T47D (cell line): ENCODE results near the gene POC1A.
A peak's percentile ranks its signal among the peaks of the same experiment; 100 is the strongest.
"Not testable (repeated sequence)": the region's sequence is repeated elsewhere in the genome, so short reads cannot be mapped to it uniquely, and the experiment has no call there.

Experiments
- DNase-seq, 2 experiments: peaks; one replicate each; pipeline versions ENCODE4 v3.0.0 to v3.0.0-alpha.2; 2011 to 2012; ENCODE audit warnings: low read depth in 1 of 2, low spot score in 1 of 2
- JUND ChIP-seq: IDR thresholded peaks from 2 replicates; pipeline ENCODE4 v1.6.1; 2012; ENCODE audit warnings: low read depth
- in situ Hi-C: cut with HindIII; loops from 2 replicates; pipeline ENCODE4 v1.10.0; 2016; ENCODE audit warnings: low sequenced_read_pairs, low pct_unique_long_range_greater_than_20kb

The POC1A gene

GRCh38 chr3:52193065-52193464 lies 38.8 kb upstream of the POC1A start:
- no peak for TF ChIP-seq JUND
- in situ Hi-C loops: no loop called here
- DNase-seq: no peak

DNA sequence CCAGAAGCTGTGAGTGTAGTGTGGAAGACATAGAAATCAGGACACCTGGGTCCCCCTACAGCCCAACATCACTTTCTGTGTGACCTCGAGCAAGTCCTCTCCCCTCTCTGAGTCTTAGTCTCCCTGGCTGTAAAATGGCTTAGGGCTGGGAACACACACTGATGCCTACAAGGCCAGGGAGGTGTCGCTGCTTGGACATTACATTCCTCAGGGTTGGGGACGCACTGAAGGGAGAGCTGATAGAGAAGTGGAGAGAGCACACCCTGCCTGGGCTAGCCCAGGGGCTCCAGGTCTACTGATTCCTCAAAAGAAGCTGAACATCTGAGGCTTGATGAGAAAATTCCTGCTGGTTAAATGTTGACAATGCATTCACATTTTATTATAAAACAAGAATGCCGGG lies 37.4 kb upstream of the POC1A start:
- DNase-seq: no peak
- in situ Hi-C loops: no loop called here
- TF ChIP-seq JUND: no peak

- in situ Hi-C loops: no loop called here
Observed at GRCh38 chr3:52190294-52191074, 36.3 kb upstream of the POC1A start.

DNA sequence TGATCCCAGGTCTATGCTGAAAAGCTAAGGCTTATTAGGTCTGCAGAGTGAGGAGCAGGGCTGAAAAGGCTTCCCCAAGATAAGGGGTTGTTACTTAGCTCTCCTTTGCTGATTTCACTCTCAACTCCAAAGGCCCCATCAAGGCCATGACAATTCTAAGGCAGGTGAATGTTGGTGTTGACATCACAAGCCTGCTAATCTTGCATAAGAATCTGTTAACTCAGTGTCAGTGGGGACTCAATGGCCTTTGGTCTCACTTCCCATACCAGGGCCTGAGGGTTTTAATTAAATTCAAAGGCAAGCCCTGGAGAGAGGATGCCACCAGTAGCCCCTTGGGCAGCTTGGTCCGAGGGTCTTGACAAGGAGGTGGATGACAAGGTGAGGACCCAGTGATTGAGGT lies 34.3 kb upstream of the POC1A start:
- TF ChIP-seq JUND: no peak
- in situ Hi-C loops: no loop called here
- DNase-seq: no peak

More at GRCh38 chr3:52190294-52191074, 36.3 kb upstream of the POC1A start:
- no peak for DNase-seq
- no peak for TF ChIP-seq JUND

DNA sequence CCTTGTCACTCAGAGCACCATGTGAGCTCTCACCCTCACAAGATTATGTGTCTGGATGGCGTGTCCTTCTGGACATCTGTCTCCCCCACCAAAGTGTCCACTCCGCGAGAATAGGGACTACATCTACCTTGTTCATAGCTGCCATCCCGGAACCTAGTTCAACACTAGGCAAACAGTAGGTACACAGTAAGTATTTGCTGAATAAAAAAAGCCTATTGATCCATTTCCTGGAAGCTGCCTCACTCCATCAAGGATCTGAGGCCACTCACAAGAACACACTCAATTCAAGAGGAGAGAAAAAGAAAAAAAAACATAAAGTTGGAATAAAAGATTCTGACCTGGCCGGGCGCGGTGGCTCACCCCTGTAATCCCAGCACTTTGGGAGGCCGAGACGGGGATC lies 32.5 kb upstream of the POC1A start:
- in situ Hi-C loops: no loop called here
- TF ChIP-seq JUND: no peak
- no peak for DNase-seq

DNA sequence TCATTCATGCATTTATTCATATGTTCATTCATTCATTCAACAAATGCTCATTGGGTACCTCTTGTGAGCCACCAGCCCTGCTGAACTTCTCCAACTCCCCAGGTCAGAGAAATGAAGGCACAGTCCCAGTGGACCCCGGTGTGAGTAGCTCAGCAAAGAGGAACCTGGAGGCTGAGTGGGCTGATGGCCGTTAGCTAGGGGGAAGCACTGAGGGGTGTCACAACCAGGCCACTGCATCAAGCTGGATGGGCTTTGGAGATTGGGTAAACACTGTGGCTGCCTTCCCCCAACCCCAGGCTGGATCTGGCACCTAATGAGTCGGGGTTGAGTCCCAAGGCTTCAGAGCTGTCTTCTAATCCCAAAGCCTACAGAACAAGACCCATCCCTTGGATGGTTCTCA lies 31.6 kb upstream of the POC1A start:
- DNase-seq: no peak
- TF ChIP-seq JUND: no peak
- in situ Hi-C loops: no loop called here

DNA sequence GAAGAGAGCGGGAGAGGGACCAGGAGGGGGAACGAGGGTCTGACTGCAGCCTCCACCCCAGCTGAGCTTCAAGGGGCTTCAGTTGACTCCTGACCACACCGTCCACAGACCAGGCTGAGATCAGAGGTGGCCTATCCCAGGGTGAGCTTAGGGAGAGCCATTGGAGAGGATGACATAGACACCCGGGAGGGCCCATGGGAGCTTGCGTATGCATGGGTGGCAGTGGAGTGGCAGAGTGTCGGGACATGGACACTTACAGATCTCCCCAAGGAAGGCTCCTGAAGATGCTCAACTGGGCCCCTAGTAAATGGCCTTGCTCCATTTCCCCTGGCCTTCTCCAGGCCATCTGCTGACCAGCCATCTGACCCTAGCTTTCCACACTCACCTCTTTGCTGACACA lies 31.1 kb upstream of the POC1A start:
- in situ Hi-C loops: no loop called here
- TF ChIP-seq JUND: no peak
- DNase-seq: no peak

GRCh38 chr3:52184690-52185089 lies 30.5 kb upstream of the POC1A start:
- no peak for TF ChIP-seq JUND
- in situ Hi-C loops: no loop called here

DNA sequence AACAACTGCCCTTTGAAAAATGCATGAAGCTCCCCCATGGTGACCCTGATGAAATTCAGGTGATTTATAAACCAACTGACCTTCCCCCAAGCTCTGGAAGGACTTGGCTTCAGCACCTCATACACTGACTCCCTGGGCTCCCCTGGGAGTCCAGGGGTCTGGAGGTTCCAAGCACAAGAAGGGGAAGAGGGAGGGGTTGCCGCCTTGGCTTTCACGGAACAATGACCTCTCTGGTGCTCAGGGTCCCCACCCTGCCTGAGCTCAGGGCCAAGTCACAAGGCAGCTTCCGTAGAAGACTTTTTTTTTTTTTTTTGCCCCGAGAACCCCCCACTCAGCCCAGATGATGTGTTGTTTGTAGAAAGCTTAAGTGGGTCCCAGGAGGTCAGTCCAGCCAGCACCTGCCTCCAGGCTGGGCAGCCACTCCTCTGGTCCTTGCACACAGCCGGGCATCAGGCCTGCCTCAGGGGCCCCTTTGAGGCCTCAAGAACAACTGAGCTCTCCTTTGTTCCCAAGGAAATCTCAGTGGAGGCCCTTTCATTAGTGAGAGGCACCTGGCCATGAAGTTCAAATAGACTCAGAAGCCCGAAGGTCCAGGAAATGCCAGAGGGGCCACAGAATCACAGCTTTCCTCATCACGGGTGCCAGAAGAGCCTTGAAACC lies 29.7 kb upstream of the POC1A start:
- no peak for TF ChIP-seq JUND
- DNase-seq: no peak
- in situ Hi-C loops: no loop called here

More at GRCh38 chr3:52184690-52185089, 30.5 kb upstream of the POC1A start:
- DNase-seq: no peak

DNA sequence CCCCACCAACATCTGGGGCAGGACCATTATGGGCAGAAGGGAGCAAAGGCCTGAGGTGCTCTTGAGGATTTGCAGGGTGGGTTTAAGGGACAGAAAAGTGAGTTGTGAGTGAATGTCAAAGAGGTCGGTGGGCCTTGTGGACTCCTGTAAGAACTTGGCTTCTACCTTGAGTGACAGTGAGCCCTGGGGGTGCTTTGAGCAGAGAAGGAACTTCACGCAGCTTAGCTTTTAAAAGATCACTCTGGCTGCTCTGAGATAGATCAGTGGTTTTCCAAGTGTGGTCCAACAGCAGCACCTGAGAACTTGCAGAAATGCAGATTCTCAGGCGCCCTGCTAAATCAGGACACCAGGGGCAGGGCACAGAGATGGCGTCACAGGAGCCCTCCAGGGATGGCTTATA lies 28.5 kb upstream of the POC1A start:
- no peak for DNase-seq
- in situ Hi-C loops: no loop called here
- TF ChIP-seq JUND: no peak

DNA sequence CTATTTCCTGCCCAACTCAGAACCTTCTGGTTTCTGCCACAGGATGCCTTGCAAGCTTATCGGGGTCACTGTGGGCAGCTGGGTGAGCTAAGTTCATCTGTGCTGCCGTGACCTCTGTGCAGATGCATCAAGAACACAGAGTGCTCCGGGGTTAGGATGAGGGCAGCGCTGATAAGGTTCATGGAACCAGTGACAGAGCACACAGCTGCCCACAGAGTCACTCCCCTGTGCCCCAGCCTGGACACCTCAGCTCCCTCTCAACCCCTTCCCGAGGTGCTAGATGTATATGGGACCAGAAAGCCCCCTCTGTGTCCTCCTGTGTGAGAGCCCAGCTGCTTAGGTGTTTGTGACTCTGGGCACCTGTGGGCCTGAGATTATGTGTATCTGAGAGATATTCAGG lies 28.0 kb upstream of the POC1A start:
- in situ Hi-C loops: no loop called here
- TF ChIP-seq JUND: no peak
- DNase-seq: no peak

DNA sequence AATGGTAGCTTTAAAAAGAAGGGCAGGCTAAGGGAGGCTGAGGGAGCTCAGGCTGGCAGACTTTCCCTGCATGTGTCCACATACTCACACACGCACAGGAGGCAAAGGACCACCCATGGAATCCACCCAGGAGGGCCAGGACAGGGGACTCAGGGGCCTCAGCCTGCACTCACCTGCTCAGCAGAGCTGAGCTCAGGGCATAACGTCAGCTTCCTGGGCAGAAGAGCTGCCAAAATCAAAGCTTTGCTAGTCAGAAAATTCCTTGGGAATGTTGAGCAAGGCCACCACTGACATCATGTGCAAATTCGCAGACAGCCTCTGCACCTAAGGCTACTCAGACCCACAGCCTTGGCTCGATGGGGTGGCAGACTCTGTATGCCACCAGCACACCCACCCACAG lies 27.3 kb upstream of the POC1A start:
- in situ Hi-C loops: no loop called here
- peak; percentile 17 to 20 for DNase-seq
- TF ChIP-seq JUND: no peak

GRCh38 chr3:52178537-52178936 lies 24.3 kb upstream of the POC1A start:
- in situ Hi-C loops: no loop called here

GRCh38 chr3:52178126-52178525 lies 23.9 kb upstream of the POC1A start:
- DNase-seq, in situ Hi-C loops: not testable (repeated sequence)

More at GRCh38 chr3:52178537-52178936, 24.3 kb upstream of the POC1A start:
- no peak for TF ChIP-seq JUND
- DNase-seq: no peak
